ENCODE data around the gene HIVEP1. TPM values are rescaled to one million over a fixed set of nuclear protein-coding genes. Genes with fewer than 3 reads are reported as not detected.
A peak's percentile ranks its signal among the peaks of the same experiment; 100 is the strongest.

HIVEP1 gene
- total RNA-seq, 1 donor from 2014 or later: 30.8 TPM

GRCh38 chr6:11994875-11995461 is 17.1 kb upstream of the HIVEP1 start:
- DNase-seq: no peak

DNA sequence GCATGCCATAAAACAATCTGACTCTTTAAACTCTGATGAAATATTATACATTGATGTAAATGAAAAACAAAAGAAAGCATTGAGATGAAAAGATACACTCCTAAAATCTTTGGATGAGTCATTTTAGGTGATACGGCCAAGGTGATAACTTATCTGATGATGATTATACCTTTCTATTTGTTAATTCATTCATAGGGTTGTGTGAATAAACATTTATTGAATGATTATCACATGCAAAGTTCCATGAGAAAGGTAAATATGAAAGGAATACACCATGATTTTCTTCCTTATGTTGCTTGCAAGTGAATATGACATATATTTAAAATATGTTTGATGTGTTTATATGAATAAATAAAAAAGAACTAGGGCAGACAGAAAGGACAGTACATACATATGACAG is 15.4 kb upstream of the HIVEP1 start:
- DNase-seq: no peak

DNA sequence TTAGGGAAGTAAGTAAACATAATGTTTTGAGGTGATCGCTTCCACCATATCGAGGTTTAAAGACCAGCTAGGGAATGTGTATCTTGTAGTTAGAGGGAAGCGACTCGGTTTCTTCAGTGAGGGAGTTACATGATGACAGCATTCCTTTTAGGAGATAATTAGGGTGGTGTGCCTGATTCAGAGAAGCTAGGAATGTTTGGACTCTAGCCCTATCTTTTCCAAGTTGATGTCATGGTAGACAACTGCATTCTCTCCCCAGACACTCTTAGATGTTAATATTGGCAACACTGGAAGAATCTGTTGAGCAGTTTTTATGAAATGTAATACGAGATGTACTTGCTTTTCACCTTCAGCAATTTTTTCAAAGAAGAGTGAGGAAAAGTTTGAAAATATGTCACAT is 12.9 kb upstream of the HIVEP1 start:
- no peak for DNase-seq

- no peak for DNase-seq
Measured at GRCh38 chr6:12000174-12000573, 11.9 kb upstream of the HIVEP1 start.

- peak; percentile 33 for DNase-seq
Measured at GRCh38 chr6:12001004-12001705, 11.0 kb upstream of the HIVEP1 start.

- DNase-seq: no peak
Measured at GRCh38 chr6:12001706-12002435, 10.2 kb upstream of the HIVEP1 start.

DNA sequence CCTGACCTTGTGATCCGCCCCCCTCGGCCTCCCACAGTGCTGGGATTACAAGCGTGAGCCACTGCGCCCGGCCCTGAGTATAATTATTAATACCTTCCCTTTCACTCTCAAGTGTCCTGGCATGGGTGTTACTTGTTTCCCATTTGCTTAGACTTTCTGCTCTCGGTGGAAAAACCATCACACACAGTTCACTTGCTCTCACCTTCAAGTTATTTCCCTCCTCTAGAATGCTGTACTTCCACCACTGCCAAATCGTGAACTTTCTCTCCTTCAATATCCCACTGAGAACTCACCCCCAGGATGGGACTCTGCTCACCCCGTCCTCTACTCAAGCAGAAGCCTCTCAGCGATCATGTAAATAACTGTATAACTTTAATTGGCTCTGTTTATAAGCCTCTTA is 4.6 kb upstream of the HIVEP1 start:
- no peak for DNase-seq

DNA sequence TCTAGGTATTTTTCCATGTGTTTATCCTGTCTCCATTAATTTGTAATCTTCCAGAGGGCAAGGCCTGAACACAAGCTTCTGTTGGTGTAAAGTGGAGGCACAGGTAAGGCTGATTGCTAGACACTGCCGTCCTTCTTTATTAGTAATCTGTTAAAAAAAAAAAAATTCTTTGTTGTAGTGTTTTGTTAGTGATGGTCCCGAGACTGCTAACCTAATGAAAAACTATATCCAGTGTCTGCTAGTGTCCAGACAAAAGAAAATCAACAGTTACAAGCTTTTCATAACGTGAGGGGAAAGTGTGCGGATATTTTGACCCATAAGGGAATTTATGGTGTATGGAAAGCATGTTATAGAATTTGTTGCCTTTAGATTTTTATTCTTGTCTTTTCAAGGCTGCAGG is 4.2 kb upstream of the HIVEP1 start:
- DNase-seq: no peak

GRCh38 chr6:12008366-12009179 is 3.5 kb upstream of the HIVEP1 start:
- peak; percentile 74 for DNase-seq

DNA sequence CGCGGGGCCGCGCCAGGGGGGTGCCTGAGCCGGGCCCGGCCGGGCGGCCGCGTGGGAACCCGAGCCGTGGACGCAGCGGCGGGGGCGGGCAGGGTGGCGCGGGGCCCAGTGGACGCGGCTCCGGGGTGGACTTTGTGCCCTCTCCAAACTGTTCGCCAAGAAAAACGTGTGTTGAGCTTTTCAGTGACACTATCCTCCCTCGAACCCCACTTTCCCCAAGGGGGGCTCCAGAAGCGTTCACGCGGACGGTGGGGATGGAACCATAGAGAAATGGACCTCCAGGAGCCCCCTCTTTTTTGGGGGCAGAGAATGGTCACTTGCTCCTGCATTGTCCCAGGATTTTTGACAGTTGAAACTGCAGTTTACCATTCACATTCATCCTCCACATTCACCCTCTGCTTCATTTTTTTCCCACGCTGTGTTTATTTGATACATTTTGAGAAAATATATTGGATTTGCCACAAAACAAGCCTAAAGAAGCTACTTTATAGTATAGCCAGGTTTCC is 2.9 kb upstream of the HIVEP1 start:
- no peak for DNase-seq

- DNase-seq: peak; percentile 69
Measured at GRCh38 chr6:12009876-12010634, 2.1 kb upstream of the HIVEP1 start.

DNA sequence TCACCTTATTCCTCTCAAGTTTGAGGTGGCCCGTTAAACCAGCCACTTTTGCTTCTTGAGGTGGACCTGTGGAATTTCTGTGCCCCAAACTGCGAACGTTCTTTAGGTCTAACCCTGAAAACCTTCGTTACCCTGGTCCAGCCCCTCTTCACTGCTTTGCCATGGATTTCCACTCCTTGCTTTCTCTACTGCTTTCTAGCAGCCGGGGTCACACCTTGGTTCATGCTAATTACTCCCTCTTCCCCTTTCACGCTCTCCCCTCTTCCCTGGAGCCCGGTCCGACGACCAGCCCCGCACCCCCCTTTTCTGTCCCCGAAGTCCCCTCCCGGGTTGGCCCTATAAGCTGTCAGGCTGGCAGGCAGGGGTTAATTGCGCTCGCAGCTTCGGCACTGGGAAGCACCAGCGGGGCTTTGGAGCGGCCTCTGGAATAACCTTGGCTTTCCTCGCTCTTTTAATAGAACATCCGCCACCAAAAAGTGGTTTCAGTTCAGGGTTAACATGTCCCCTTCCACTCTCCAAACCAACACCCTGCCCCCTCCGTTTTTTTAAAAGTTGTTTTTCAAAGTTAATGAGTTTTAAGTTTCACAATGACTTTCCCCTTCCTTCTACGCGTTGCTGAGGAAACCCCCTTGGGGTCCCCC is 1.4 kb upstream of the HIVEP1 start:
- DNase-seq: peak; percentile 69

DNA sequence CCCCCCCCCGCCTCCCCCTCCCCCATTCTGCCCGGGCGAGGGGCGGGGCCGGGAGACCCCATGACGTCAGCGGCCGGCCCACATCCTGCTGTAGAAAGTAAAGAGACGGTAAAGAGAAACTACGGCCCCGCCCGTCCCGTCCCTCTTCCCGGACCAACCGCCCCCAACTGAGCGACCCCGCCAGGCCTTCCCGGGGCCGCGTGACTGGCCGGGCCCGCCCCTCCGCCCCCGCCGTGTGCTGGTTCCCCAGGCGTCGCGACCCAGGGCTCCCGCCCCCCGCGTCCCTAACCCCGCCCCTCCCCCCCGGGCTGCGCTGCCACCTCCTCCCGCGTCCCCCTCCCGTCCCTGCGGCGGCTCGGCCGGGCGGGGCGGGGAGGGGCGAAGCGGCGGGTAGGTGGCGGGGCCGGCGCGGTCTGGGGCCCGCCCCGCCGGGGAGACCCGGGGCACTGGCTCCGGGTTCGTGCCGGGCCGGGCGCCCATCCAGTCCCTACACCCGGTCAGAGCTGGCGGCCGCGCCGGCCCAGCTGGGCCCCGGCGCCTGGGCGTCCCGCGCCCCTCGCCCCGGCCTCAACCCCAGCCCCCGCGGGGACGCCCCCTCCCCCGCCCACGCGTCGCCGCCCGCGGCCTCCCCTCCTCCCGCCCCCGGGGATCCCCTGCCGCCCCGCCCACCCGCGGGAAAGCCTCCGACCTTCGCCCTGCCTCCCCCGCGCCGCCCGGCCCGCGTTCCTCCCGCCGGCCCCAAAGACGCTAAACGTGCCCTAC is 655 bp upstream of the HIVEP1 start:
- DNase-seq: peak; percentile 98

- peak; percentile 87 for DNase-seq
Measured at GRCh38 chr6:12012558-12013306, 620 bp downstream of the HIVEP1 start.

- no peak for DNase-seq
Measured at GRCh38 chr6:12013307-12013719, 1.2 kb downstream of the HIVEP1 start.

DNA sequence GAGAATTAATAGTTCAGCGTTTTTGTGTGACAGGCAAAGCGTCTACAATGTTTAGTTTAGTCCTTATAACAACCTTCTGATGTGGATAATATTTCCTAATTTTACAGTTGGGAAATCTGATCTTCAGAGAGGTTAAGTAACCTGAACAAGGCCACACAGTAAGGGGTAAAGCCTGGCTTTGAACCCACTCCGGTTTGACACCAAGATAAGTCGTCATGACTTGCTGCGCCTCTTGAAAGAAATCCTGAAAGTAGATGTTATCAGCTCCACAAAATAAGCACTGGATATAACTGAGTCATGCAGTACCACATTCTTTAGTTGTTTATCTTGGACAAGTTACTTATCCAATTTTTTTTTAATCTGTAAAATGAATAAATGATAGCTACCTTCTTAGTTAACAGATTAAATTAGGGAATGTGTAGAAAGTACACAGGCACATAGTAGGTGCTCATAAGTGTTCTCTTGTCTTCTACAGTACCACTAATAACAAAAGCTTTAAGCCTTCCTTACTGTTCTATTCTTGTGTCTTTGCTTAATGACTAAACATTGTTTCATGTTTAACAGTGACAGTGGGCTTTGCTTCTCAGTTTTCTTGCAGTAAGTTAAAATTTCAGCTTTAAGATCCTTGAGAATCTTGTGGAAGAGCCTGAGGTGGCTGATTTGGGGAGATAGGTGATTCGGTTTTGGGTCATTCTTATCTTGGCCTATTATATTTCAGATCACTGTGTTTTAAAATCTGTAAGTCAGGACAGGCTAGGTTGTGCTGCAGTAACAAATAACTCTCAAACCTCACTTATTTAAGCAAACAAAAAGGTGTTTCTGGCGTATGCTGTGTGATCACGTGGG is 2.1 kb downstream of the HIVEP1 start:
- no peak for DNase-seq

GRCh38 chr6:12014873-12015149 is 2.7 kb downstream of the HIVEP1 start:
- DNase-seq: no peak

DNA sequence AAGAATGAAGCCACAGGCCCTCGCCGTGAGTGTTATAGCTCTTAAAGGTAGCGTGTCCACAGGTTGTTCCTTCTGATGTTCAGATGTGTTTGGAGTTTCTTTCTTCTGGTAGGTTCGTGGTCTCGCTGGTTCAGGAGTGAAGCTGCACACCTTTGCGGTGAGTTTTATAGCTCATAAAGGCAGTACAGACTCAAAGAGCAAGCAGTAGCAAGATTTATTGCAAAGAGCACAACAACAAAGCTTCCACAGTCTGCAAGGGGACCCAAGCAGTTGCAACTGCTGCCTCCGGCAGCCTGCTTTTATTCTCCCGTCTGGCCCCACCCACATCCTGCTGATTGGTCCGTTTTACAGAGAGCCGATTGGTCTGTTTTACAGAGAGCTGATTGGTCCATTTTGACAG is 5.2 kb downstream of the HIVEP1 start:
- no peak for DNase-seq

- no peak for DNase-seq
Measured at GRCh38 chr6:12017876-12018401, 5.8 kb downstream of the HIVEP1 start.
